OCI-LY3 (cell line): ENCODE results near the gene DHX40.
A peak's percentile ranks its signal among the peaks of the same experiment; 100 is the strongest.

Experiments used
- H2AFZ ChIP-seq: fragments of 200-600, 300-600 bp; shearing (Covaris generic); 2 replicates; pipeline ENCODE4 v1.6.0; 2014; ENCODE audit warnings: antibody characterized with exemption, low read depth, low read length
- H3K27ac ChIP-seq: fragments of 200-600, 300-600 bp; sonication (generic); 2 replicates; pipeline ENCODE4 v1.5.1; 2014; ENCODE audit warnings: mild to moderate bottlenecking, low read length, moderate library complexity, mixed read lengths
- H3K27me3 ChIP-seq: fragments of 200-600, 300-600 bp; sonication (generic); 2 replicates; pipeline ENCODE4 v1.6.1; 2014; ENCODE audit warnings: low read depth, low read length, mixed read lengths
- H3K36me3 ChIP-seq: fragments of 200-600, 300-600 bp; sonication (generic); replicated peaks from 2 replicates; pipeline ENCODE3; 2014; ENCODE audit warnings: low read depth, low read length, mixed read lengths
- H3K4me1 ChIP-seq: fragments of 300-600, 200-600 bp; sonication (generic); 2 replicates; pipeline ENCODE4 v1.6.1; 2014; ENCODE audit warnings: low read length, mixed read lengths
- H3K4me2 ChIP-seq: fragments of 200-600, 300-600 bp; sonication (generic); 2 replicates; pipeline ENCODE4 v1.6.1; 2014; ENCODE audit warnings: low read length, mixed read lengths
- H3K4me3 ChIP-seq: fragments of 300-600, 200-600 bp; sonication (generic); 2 replicates; pipeline ENCODE4 v1.5.1; 2014; ENCODE audit warnings: antibody characterized with exemption, mild to moderate bottlenecking, low read length, moderate library complexity
- H3K79me2 ChIP-seq: fragments of 300-600, 200-600 bp; shearing (Covaris generic); 2 replicates; pipeline ENCODE4 v1.6.1; 2014; ENCODE audit warnings: mild to moderate bottlenecking, low read length, mixed read lengths
- H3K9ac ChIP-seq: fragments of 300-600, 200-600 bp; shearing (Covaris generic); 2 replicates; pipeline ENCODE4 v1.6.0; 2014; ENCODE audit warnings: mild to moderate bottlenecking, low read length, moderate library complexity
- H3K9me3 ChIP-seq: fragments of 200-600, 300-600 bp; shearing (Covaris generic); 2 replicates; pipeline ENCODE4 v1.6.1; 2014; ENCODE audit warnings: low read length, mixed read lengths; ENCODE audit not compliant: insufficient read depth
- H4K20me1 ChIP-seq: fragments of 200-600, 300-600 bp; sonication (generic); 2 replicates; pipeline ENCODE4 v1.6.1; 2016; ENCODE audit warnings: low read length, mixed read lengths; ENCODE audit not compliant: insufficient read depth
- CTCF ChIP-seq: fragments of 200-600, 300-600 bp; sonication (generic); IDR thresholded peaks from 2 replicates; pipeline ENCODE4 v1.5.1; 2014; ENCODE audit warnings: antibody characterized with exemption, low read length, low read depth
- EZH2phosphoT487 ChIP-seq: fragments of 200-600 bp; shearing (Covaris generic); IDR thresholded peaks from 2 replicates; pipeline ENCODE4 v1.6.1; 2018; ENCODE audit warnings: antibody characterized with exemption, mixed run types, low read depth

Gene DHX40

GRCh38 chr17:59565171-59565958 is at the start of gene DHX40:
TSS of gene DHX40 (plus strand) at chr17:59565610. CDS start at chr17:59565672, 62 bp downstream.
- Histone ChIP-seq H3K9me3 (peaks cover 5% of the 10 kb centered on the region; the same call in 1 of the 2 replicates), H2AFZ (peak within 1 kb of the TSS; percentile 99), H3K27me3 (no peaks in the 10 kb centered on the region), H3K27ac (peak within 1 kb of the TSS; percentile 36), H3K9ac (peak within 1 kb of the TSS; percentile 83), H3K36me3 (peaks cover under 1% of the 10 kb centered on the region), H3K4me3 (peak within 1 kb of the TSS; percentile 98), H4K20me1 (no peaks in the 10 kb centered on the region), H3K79me2 (peaks cover 15% of the 10 kb centered on the region), H3K4me1 (peaks cover 16% of the 10 kb centered on the region), H3K4me2 (peak within 1 kb of the TSS; percentile 95)
- TF ChIP-seq CTCF (no peak), EZH2phosphoT487 (no peak)

- H3K4me1 ChIP-seq = peaks cover 16% of the 10 kb centered on the region
- no peak overlapping the region for H3K27ac ChIP-seq
- H3K4me2 ChIP-seq = no peak overlapping the region
- no peak overlapping the region for H3K4me3 ChIP-seq
- no peak for TF ChIP-seq CTCF
- TF ChIP-seq EZH2phosphoT487 = no peak
- no peak overlapping the region for H3K9ac ChIP-seq
- no peaks in the 10 kb centered on the region for H4K20me1 ChIP-seq
- no peak overlapping the region for H2AFZ ChIP-seq
- H3K27me3 ChIP-seq = no peaks in the 10 kb centered on the region
- no peaks in the 10 kb centered on the region for H3K79me2 ChIP-seq
- H3K36me3 ChIP-seq = no peaks in the 10 kb centered on the region
- H3K9me3 ChIP-seq = no peaks in the 10 kb centered on the region
Measured at GRCh38 chr17:59516451-59516850, 49.0 kb upstream of the DHX40 start.

DNA sequence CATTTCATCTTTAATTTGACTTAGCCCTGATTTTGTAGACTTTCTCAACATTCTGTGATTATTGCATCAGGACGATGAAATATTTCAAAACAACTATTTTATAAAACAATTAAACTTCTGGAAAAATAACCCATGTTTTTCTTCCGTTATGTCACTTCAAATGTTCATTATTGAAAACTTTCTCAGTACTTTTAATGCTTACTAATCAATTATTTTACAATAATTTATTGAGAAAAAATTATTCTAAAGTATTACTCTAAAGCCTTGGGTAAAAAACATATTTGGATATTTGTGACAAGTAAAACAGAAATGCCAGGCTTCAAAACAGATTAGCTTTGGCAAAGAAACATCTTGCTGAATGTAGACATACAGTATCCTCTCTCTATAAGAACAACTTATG is 46.3 kb upstream of the DHX40 start:
- no peak for TF ChIP-seq CTCF
- no peak for TF ChIP-seq EZH2phosphoT487

GRCh38 chr17:59520251-59520650 is 45.2 kb upstream of the DHX40 start:
- TF ChIP-seq CTCF = no peak
- TF ChIP-seq EZH2phosphoT487 = no peak
- H3K4me1 ChIP-seq = peaks cover 12% of the 10 kb centered on the region
- peak overlapping the region; percentile 98; the same call in 1 of the 2 replicates for H2AFZ ChIP-seq

More for the DNA sequence above, 46.3 kb upstream of the DHX40 start:
- H3K4me1 ChIP-seq = peaks cover 12% of the 10 kb centered on the region
- H3K9me3 ChIP-seq = no peaks in the 10 kb centered on the region
- H4K20me1 ChIP-seq = no peaks in the 10 kb centered on the region
- no peak overlapping the region for H3K4me3 ChIP-seq
- no peaks in the 10 kb centered on the region for H3K27me3 ChIP-seq
- H3K4me2 ChIP-seq = no peak overlapping the region
- H3K36me3 ChIP-seq = no peaks in the 10 kb centered on the region
- H3K27ac ChIP-seq = no peak overlapping the region
- no peaks in the 10 kb centered on the region for H3K79me2 ChIP-seq
- H2AFZ ChIP-seq = no peak overlapping the region
- H3K9ac ChIP-seq = no peak overlapping the region

More at GRCh38 chr17:59520251-59520650, 45.2 kb upstream of the DHX40 start:
- Histone ChIP-seq H3K79me2 (no peaks in the 10 kb centered on the region), H4K20me1 (no peaks in the 10 kb centered on the region), H3K4me2 (peak overlapping the region; percentile 95), H3K27ac (no peak overlapping the region), H3K36me3 (no peaks in the 10 kb centered on the region), H3K27me3 (0 out of 2 replicates have a peak, but pooled peaks cover 2% of the 10 kb centered on the region), H3K4me3 (peak overlapping the region; percentile 74), H3K9me3 (no peaks in the 10 kb centered on the region), H3K9ac (no peak overlapping the region)
